Astrocyte (in vitro differentiated cells and primary cell): ENCODE data around the gene TAS2R3. TPM values are rescaled to one million over a fixed set of nuclear protein-coding genes. Genes with fewer than 3 reads are reported as not detected.

Experiments
- DNase-seq: peaks from one replicate; pipeline ENCODE4 v3.0.0-alpha.2; 2010; ENCODE audit warnings: low read depth
- FAIRE-seq: peaks from 2 replicates; lab custom pipeline; 2011; peaks lifted over from hg19 to GRCh38; lab: Jason Lieb, UNC
- H2AFZ ChIP-seq: 2 replicates; pipeline ENCODE4 v1.6.0; 2012; ENCODE audit warnings: low read depth, low read length, inconsistent platforms
- H3K27ac ChIP-seq: 2 replicates; pipeline ENCODE4 v1.5.1; 2011; ENCODE audit warnings: low read depth, low read length, inconsistent platforms
- H3K27me3 ChIP-seq: 2 replicates; pipeline ENCODE4 v1.6.0; 2011; ENCODE audit warnings: low read length, inconsistent platforms; ENCODE audit not compliant: insufficient read depth
- H3K36me3 ChIP-seq: 2 replicates; pipeline ENCODE4 v1.5.1; 2011; ENCODE audit warnings: low read length, inconsistent platforms; ENCODE audit not compliant: insufficient read depth
- H3K4me1 ChIP-seq: 2 replicates; pipeline ENCODE4 v1.5.1; 2011; ENCODE audit warnings: low read length, inconsistent platforms; ENCODE audit not compliant: insufficient read depth
- H3K4me2 ChIP-seq: 2 replicates; pipeline ENCODE4 v1.6.0; 2012; ENCODE audit warnings: low read length, inconsistent platforms
- H3K4me3 ChIP-seq: 2 replicates; pipeline ENCODE4 v1.5.1; 2011; ENCODE audit warnings: low read depth, mild to moderate bottlenecking, low read length, inconsistent platforms; ENCODE audit not compliant: insufficient read depth
- H3K79me2 ChIP-seq: 2 replicates; pipeline ENCODE4 v1.6.0; 2012; ENCODE audit warnings: mild to moderate bottlenecking, low read length, inconsistent platforms; ENCODE audit not compliant: insufficient read depth
- H3K9ac ChIP-seq: 2 replicates; pipeline ENCODE4 v1.6.0; 2012; ENCODE audit warnings: mild to moderate bottlenecking, low read length, inconsistent platforms
- H3K9me3 ChIP-seq: 2 replicates; pipeline ENCODE4 v1.5.1; 2012; ENCODE audit warnings: low read depth, mild to moderate bottlenecking, low read length, inconsistent platforms; ENCODE audit not compliant: insufficient read depth
- H4K20me1 ChIP-seq: 2 replicates; pipeline ENCODE4 v1.6.0; 2012; ENCODE audit warnings: low read length, inconsistent platforms; ENCODE audit not compliant: insufficient read depth
- H3K27ac Mint-ChIP-seq: one replicate; pipeline ENCODE4 v1.8.0; 2021; ENCODE audit warnings: mild to moderate bottlenecking, mixed read lengths; ENCODE audit not compliant: unreplicated experiment
- H3K27me3 Mint-ChIP-seq: one replicate; pipeline ENCODE4 v1.8.0; 2021; ENCODE audit warnings: low read depth, mixed read lengths; ENCODE audit not compliant: unreplicated experiment
- H3K36me3 Mint-ChIP-seq: one replicate; pipeline ENCODE4 v1.8.0; 2021; ENCODE audit warnings: low read depth, mixed read lengths; ENCODE audit not compliant: unreplicated experiment
- H3K4me1 Mint-ChIP-seq: one replicate; pipeline ENCODE4 v1.8.0; 2021; ENCODE audit warnings: low read depth, mixed read lengths; ENCODE audit not compliant: unreplicated experiment
- H3K4me3 Mint-ChIP-seq: one replicate; pipeline ENCODE4 v1.8.0; 2021; ENCODE audit warnings: mild to moderate bottlenecking, moderate library complexity, mixed read lengths; ENCODE audit not compliant: unreplicated experiment
- H3K9me3 Mint-ChIP-seq: one replicate; pipeline ENCODE4 v1.8.0; 2021; ENCODE audit warnings: mild to moderate bottlenecking, mixed read lengths; ENCODE audit not compliant: unreplicated experiment
- CTCF ChIP-seq: IDR thresholded peaks from 2 replicates; pipeline ENCODE4 v1.5.1; 2011; ENCODE audit warnings: low read depth, mild to moderate bottlenecking, inconsistent platforms, low read length, moderate library complexity; ENCODE audit not compliant: insufficient read depth
- EZH2 ChIP-seq: IDR thresholded peaks from 2 replicates; pipeline ENCODE4 v1.6.1; 2012; ENCODE audit warnings: mild to moderate bottlenecking, low read length, inconsistent platforms; ENCODE audit not compliant: insufficient read depth
- total RNA-seq: library from RNA; stranded (reverse); gene quantifications from 2 replicates; pipeline ENCODE4 v1.2.1, GENCODE V29; 2021

The TAS2R3 gene
- total RNA-seq, 1 donor from 2014 or later: 1.00 TPM

- no peak within 1 kb of the TSS for H3K9ac ChIP-seq
- H3K9me3 ChIP-seq: no peaks in the 10 kb centered on the region
- no peaks in the 10 kb centered on the region for H3K4me1 ChIP-seq
- no peaks in the 10 kb centered on the region for H3K79me2 ChIP-seq
- TF ChIP-seq EZH2 (no peak), CTCF (no peak)
- H3K27me3 ChIP-seq: no peaks in the 10 kb centered on the region
- H3K27ac ChIP-seq: no peak within 1 kb of the TSS
- H3K4me3 ChIP-seq: no peak within 1 kb of the TSS
- no peak for DNase-seq
- peaks cover 2% of the 10 kb centered on the region for H3K36me3 ChIP-seq
- Mint-ChIP-seq H3K27me3 (no peaks in the 10 kb centered on the region), H3K27ac (no peak within 1 kb of the TSS), H3K9me3 (peaks cover 13% of the 10 kb centered on the region), H3K36me3 (peaks cover 29% of the 10 kb centered on the region), H3K4me3 (no peak within 1 kb of the TSS), H3K4me1 (no peaks in the 10 kb centered on the region)
- no peak for FAIRE-seq
- H3K4me2 ChIP-seq: no peak within 1 kb of the TSS
- H4K20me1 ChIP-seq: no peaks in the 10 kb centered on the region
- H2AFZ ChIP-seq: no peak within 1 kb of the TSS
These were observed 12.5 kb downstream of the TAS2R3 start, which contains the start of gene TAS2R4 for GRCh38 chr7:141776374-141776773. TAS2R4 (plus strand) TSS chr7:141776674; CDS start chr7:141778489, 1,815 bp downstream.

DNA sequence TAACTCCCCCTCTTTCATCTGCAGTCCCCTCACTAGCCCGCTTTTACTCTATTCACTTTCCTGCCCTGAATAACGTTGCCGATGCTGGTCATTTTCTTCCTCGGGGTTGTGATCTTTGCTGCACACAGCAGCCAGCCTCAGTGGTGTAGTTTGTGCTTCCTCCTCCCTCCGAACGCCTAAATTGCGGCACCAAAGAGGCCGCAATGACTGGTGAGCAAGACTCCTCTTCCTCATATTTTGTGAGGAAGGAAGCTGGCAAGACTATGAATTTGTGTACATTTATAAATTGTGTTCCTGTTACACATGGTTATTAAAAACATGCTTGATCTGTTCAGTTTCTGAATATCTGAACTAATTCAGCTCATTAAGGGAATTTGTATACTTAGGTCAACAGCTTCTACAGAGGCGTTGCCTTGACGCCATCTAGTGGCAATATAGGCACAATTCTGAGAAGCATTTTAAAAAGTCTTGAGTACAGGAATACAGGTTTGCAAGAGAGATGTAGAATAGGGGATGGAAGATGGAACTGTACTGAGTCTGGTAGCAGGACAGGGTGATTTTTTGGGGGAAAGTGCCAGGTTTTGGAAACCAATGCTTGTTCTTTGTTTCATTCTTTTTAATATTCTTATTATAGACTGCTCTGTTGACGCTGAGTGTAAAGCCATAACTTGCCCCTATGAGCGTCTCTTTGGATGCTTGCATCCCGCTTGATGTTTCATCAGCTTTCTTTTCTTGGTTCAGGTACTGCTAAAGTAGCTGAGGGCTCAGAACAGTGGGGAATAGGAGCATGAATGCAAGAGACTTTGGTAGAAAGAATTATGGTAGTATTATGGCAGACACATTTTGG lies 22.0 kb downstream of the TAS2R3 start:
- DNase-seq (peak; percentile 34), FAIRE-seq (no peak)
- H2AFZ ChIP-seq: no peak overlapping the region
- no peaks in the 10 kb centered on the region for H3K27me3 ChIP-seq
- no peaks in the 10 kb centered on the region for H3K36me3 ChIP-seq
- H3K4me3 Mint-ChIP-seq: no peak overlapping the region
- H3K27me3 Mint-ChIP-seq: no peaks in the 10 kb centered on the region
- peak; percentile 84 for TF ChIP-seq CTCF
- TF ChIP-seq EZH2: no peak
- no peaks in the 10 kb centered on the region for H3K9me3 ChIP-seq
- peaks cover 3% of the 10 kb centered on the region for H3K36me3 Mint-ChIP-seq
- no peaks in the 10 kb centered on the region for H3K4me1 Mint-ChIP-seq
- no peak overlapping the region for H3K4me3 ChIP-seq
- H3K9ac ChIP-seq: no peak overlapping the region
- no peaks in the 10 kb centered on the region for H3K4me1 ChIP-seq
- no peak overlapping the region for H3K4me2 ChIP-seq
- H3K9me3 Mint-ChIP-seq: no peaks in the 10 kb centered on the region
- no peaks in the 10 kb centered on the region for H4K20me1 ChIP-seq
- H3K27ac Mint-ChIP-seq: no peak overlapping the region
- H3K27ac ChIP-seq: no peak overlapping the region
- H3K79me2 ChIP-seq: no peaks in the 10 kb centered on the region

- Histone ChIP-seq H3K36me3 (no peaks in the 10 kb centered on the region), H3K27me3 (no peaks in the 10 kb centered on the region), H3K9me3 (no peaks in the 10 kb centered on the region), H3K4me3 (no peak overlapping the region), H2AFZ (no peak overlapping the region), H4K20me1 (no peaks in the 10 kb centered on the region), H3K79me2 (no peaks in the 10 kb centered on the region), H3K9ac (no peak overlapping the region), H3K27ac (no peak overlapping the region), H3K4me2 (no peak overlapping the region), H3K4me1 (no peaks in the 10 kb centered on the region)
- DNase-seq (no peak), FAIRE-seq (no peak)
- H3K9me3 Mint-ChIP-seq: no peaks in the 10 kb centered on the region
- H3K27ac Mint-ChIP-seq: no peak overlapping the region
- no peaks in the 10 kb centered on the region for H3K4me1 Mint-ChIP-seq
- TF ChIP-seq CTCF: no peak
- TF ChIP-seq EZH2: no peak
- peaks cover 6% of the 10 kb centered on the region for H3K36me3 Mint-ChIP-seq
- no peaks in the 10 kb centered on the region for H3K27me3 Mint-ChIP-seq
- no peak overlapping the region for H3K4me3 Mint-ChIP-seq
These were observed 24.4 kb downstream of the TAS2R3 start for GRCh38 chr7:141788296-141788695.
